ENCODE results near the gene CEP70.
"Not testable (repeated sequence)": the region's sequence is repeated elsewhere in the genome, so short reads cannot be mapped to it uniquely, and the experiment has no call there.

CEP70 gene

GRCh38 chr3:138457863-138458735, 136.0 kb downstream of the CEP70 start:
- H3K4me3 ChIP-seq (ENCODE audit: low read depth, low read length), result no peak overlapping the region
- TF ChIP-seq POLR2A (IDR thresholded peaks at IDR 0.05; ENCODE audit: extremely low read depth, insufficient read length) (no peak), CTCF (IDR thresholded peaks at IDR 0.05; ENCODE audit: low read depth, low read length) (no peak), MAX (IDR thresholded peaks at IDR 0.05; ENCODE audit: low read depth, low read length) (no peak)
- DNase-seq (ENCODE audit: low read depth), result no peak

- H3K4me3 ChIP-seq (ENCODE audit: low read depth, low read length), result no peak overlapping the region
- no peak for TF ChIP-seq POLR2A (IDR thresholded peaks at IDR 0.05; ENCODE audit: extremely low read depth, insufficient read length)
- no peak for TF ChIP-seq CTCF (IDR thresholded peaks at IDR 0.05; ENCODE audit: low read depth, low read length)
- no peak for TF ChIP-seq MAX (IDR thresholded peaks at IDR 0.05; ENCODE audit: low read depth, low read length)
- no peak for TF ChIP-seq MYC (IDR thresholded peaks at IDR 0.05; ENCODE audit: low read depth, low read length)
- no peak for DNase-seq (ENCODE audit: low read depth)
Observed at GRCh38 chr3:138456961-138457862, 136.8 kb downstream of the CEP70 start.

- H3K4me3 ChIP-seq (ENCODE audit: low read depth, low read length), result no peak overlapping the region
- no peak for DNase-seq (ENCODE audit: low read depth)
- no peak for TF ChIP-seq CTCF (IDR thresholded peaks at IDR 0.05; ENCODE audit: low read depth, low read length)
- no peak for TF ChIP-seq MYC (IDR thresholded peaks at IDR 0.05; ENCODE audit: low read depth, low read length)
- no peak for TF ChIP-seq POLR2A (IDR thresholded peaks at IDR 0.05; ENCODE audit: extremely low read depth, insufficient read length)
- no peak for TF ChIP-seq MAX (IDR thresholded peaks at IDR 0.05; ENCODE audit: low read depth, low read length)
Observed at GRCh38 chr3:138455801-138456716, 138.0 kb downstream of the CEP70 start.

GRCh38 chr3:138453940-138454339, 140.1 kb downstream of the CEP70 start:
- not testable (repeated sequence) for H3K4me3 ChIP-seq (ENCODE audit: low read depth, low read length); DNase-seq (ENCODE audit: low read depth)

GRCh38 chr3:138452436-138452835, 141.6 kb downstream of the CEP70 start:
- no peak overlapping the region for H3K4me3 ChIP-seq (ENCODE audit: low read depth, low read length)
- no peak for DNase-seq (ENCODE audit: low read depth)
- TF ChIP-seq CTCF (IDR thresholded peaks at IDR 0.05; ENCODE audit: low read depth, low read length) (no peak), POLR2A (IDR thresholded peaks at IDR 0.05; ENCODE audit: extremely low read depth, insufficient read length) (no peak), MYC (IDR thresholded peaks at IDR 0.05; ENCODE audit: low read depth, low read length) (no peak), MAX (IDR thresholded peaks at IDR 0.05; ENCODE audit: low read depth, low read length) (no peak)
